WERI-Rb-1 (cell line): ENCODE data around the gene PTH2R.

Experiments used
- DNase-seq: peaks from one replicate; pipeline ENCODE4 v3.0.0-alpha.2; 2020
- H3K27ac ChIP-seq: fragments of 250-450 bp; sonication (Bioruptor Pico); 2 replicates; pipeline ENCODE4 v1.5.1; 2020; ENCODE audit warnings: mild to moderate bottlenecking, moderate library complexity
- H3K27me3 ChIP-seq: fragments of 250-450 bp; sonication (Bioruptor Pico); 2 replicates; pipeline ENCODE4 v1.5.1; 2021; ENCODE audit warnings: mild to moderate bottlenecking, low read depth, moderate library complexity; ENCODE audit not compliant: insufficient read depth, severe bottlenecking
- H3K36me3 ChIP-seq: fragments of 250-450 bp; sonication (Bioruptor Pico); 2 replicates; pipeline ENCODE4 v1.5.1; 2020; ENCODE audit warnings: mild to moderate bottlenecking, moderate library complexity
- H3K4me3 ChIP-seq: 2 replicates; pipeline ENCODE4 v1.5.1; 2011; ENCODE audit warnings: low read depth, mild to moderate bottlenecking, control low read depth, low read length
- H3K9me3 ChIP-seq: fragments of 250-450 bp; sonication (Bioruptor Pico); 2 replicates; pipeline ENCODE4 v1.5.1; 2021; ENCODE audit warnings: mild to moderate bottlenecking, moderate library complexity; ENCODE audit not compliant: severe bottlenecking
- CTCF ChIP-seq: IDR thresholded peaks from 2 replicates; pipeline ENCODE4 v1.5.1; 2011; ENCODE audit warnings: low read depth, mild to moderate bottlenecking, control low read depth, inconsistent platforms, low read length

PTH2R gene

GRCh38 chr2:208406474-208407451, at the start of gene PTH2R:
TSS of gene PTH2R (plus strand) at chr2:208406792. CDS start at chr2:208407044, 252 bp downstream.
- Histone ChIP-seq H3K27me3 (peaks cover 7% of the 10 kb centered on the region), H3K36me3 (no peaks in the 10 kb centered on the region), H3K27ac (no peak within 1 kb of the TSS), H3K9me3 (no peaks in the 10 kb centered on the region), H3K4me3 (peak within 1 kb of the TSS; percentile 60)
- peak; percentile 16; the same call in 1 of the 2 replicates for TF ChIP-seq CTCF
- peak; percentile 30 for DNase-seq

GRCh38 chr2:208356846-208357574, 49.6 kb upstream of the PTH2R start:
- no peaks in the 10 kb centered on the region for H3K27me3 ChIP-seq
- no peak for TF ChIP-seq CTCF
- DNase-seq = no peak
- H3K9me3 ChIP-seq = no peaks in the 10 kb centered on the region
- H3K36me3 ChIP-seq = peaks cover 28% of the 10 kb centered on the region
- H3K4me3 ChIP-seq = no peak overlapping the region
- H3K27ac ChIP-seq = no peak overlapping the region

- no peak overlapping the region for H3K4me3 ChIP-seq
- H3K9me3 ChIP-seq = no peaks in the 10 kb centered on the region
- H3K27ac ChIP-seq = no peak overlapping the region
- H3K27me3 ChIP-seq = no peaks in the 10 kb centered on the region
- DNase-seq = no peak
- TF ChIP-seq CTCF = no peak
- peaks cover 11% of the 10 kb centered on the region for H3K36me3 ChIP-seq
Measured at GRCh38 chr2:208358758-208359631, 47.6 kb upstream of the PTH2R start.

- Histone ChIP-seq H3K4me3 (no peak overlapping the region), H3K36me3 (peaks cover 10% of the 10 kb centered on the region), H3K9me3 (no peaks in the 10 kb centered on the region), H3K27ac (no peak overlapping the region), H3K27me3 (no peaks in the 10 kb centered on the region)
- no peak for DNase-seq
- TF ChIP-seq CTCF = no peak
Measured at GRCh38 chr2:208359632-208359986, 47.0 kb upstream of the PTH2R start.

- no peak overlapping the region for H3K4me3 ChIP-seq
- H3K9me3 ChIP-seq = no peaks in the 10 kb centered on the region
- TF ChIP-seq CTCF = no peak
- no peak overlapping the region for H3K27ac ChIP-seq
- H3K36me3 ChIP-seq = peaks cover 3% of the 10 kb centered on the region
- no peak for DNase-seq
- no peaks in the 10 kb centered on the region for H3K27me3 ChIP-seq
Measured at GRCh38 chr2:208360259-208361076, 46.1 kb upstream of the PTH2R start.
